ENCODE measurements around the gene PSMD9.

DNA sequence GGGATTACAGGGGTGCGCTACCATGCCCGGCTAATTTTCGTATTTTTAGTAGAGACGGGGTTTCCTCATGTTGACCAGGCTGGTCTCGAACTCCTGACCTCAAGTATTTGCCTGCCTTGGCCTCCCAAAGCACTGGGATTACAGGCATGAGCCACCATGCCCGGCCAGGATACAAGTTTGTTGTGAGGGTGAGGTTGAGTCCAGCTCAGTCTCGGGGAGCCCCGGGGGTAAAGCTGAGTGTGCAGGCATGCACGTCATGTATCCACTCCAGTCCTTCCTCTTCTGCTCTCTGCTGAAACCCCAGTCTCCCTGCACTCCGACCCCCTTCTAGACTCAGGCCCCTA is 30.3 kb upstream of the PSMD9 start:
- TF ChIP-seq POLR2A (IDR thresholded peaks at IDR 0.05) (no peak), POLR2AphosphoS5 (IDR thresholded peaks at IDR 0.05) (no peak), EP300 (IDR thresholded peaks at IDR 0.05) (no peak)
- TF ChIP-seq, protein P1, sequence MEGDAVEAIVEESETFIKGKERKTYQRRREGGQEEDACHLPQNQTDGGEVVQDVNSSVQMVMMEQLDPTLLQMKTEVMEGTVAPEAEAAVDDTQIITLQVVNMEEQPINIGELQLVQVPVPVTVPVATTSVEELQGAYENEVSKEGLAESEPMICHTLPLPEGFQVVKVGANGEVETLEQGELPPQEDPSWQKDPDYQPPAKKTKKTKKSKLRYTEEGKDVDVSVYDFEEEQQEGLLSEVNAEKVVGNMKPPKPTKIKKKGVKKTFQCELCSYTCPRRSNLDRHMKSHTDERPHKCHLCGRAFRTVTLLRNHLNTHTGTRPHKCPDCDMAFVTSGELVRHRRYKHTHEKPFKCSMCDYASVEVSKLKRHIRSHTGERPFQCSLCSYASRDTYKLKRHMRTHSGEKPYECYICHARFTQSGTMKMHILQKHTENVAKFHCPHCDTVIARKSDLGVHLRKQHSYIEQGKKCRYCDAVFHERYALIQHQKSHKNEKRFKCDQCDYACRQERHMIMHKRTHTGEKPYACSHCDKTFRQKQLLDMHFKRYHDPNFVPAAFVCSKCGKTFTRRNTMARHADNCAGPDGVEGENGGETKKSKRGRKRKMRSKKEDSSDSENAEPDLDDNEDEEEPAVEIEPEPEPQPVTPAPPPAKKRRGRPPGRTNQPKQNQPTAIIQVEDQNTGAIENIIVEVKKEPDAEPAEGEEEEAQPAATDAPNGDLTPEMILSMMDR (IDR thresholded peaks at IDR 0.05): no peak

Measured in gastroesophageal sphincter (tissue), 3 donors.